ENCODE measurements around the gene ZNF32. TPM values are rescaled to one million over a fixed set of nuclear protein-coding genes. Genes with fewer than 3 reads are reported as not detected.
A peak's percentile ranks its signal among the peaks of the same experiment; 100 is the strongest.

ZNF32 gene
- total and polyA plus RNA-seq, 2 experiments from 2014 or later: 15.8 to 26.1 TPM

DNA sequence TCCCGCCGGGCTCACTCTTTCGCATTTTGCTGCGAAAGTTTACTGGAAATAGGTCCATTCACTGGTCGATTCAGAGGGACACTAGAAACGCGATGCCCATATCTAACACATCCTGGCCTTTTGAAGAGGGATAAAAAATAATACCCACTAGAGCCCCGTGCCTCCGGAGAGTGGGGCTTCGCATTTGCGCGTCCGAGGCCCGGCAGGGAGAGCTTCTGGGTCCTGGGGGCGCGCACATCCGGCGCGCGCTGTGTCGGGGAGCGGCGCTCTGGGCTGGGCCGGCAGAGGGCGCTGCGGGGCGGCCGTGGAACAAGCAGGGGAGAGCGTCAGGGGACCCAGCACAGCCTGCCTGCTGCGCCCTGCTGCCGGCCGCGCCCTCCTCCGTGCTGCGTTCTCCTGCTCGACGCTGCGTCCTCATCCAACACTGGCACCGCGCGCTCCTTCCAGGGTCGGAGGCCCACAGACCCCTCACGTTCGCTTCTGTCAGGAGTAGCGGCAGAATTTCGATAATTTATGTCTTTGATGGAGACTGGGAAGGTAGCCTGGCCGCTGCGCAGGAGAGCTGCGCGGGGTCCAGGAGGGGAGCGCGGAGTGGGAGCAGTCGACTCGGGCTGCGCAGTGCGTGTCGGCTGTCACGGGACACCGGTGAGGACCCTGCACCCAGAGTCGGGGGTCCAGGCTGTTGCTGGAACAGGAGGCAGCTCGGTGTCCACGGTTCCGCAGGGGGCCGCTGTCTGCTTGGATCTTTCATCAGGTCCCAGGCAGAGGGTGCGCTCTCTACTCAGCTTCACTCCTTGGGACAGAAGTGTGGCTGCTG is 41.5 kb upstream of the ZNF32 start (continued):
- TF ChIP-seq, protein P1, sequence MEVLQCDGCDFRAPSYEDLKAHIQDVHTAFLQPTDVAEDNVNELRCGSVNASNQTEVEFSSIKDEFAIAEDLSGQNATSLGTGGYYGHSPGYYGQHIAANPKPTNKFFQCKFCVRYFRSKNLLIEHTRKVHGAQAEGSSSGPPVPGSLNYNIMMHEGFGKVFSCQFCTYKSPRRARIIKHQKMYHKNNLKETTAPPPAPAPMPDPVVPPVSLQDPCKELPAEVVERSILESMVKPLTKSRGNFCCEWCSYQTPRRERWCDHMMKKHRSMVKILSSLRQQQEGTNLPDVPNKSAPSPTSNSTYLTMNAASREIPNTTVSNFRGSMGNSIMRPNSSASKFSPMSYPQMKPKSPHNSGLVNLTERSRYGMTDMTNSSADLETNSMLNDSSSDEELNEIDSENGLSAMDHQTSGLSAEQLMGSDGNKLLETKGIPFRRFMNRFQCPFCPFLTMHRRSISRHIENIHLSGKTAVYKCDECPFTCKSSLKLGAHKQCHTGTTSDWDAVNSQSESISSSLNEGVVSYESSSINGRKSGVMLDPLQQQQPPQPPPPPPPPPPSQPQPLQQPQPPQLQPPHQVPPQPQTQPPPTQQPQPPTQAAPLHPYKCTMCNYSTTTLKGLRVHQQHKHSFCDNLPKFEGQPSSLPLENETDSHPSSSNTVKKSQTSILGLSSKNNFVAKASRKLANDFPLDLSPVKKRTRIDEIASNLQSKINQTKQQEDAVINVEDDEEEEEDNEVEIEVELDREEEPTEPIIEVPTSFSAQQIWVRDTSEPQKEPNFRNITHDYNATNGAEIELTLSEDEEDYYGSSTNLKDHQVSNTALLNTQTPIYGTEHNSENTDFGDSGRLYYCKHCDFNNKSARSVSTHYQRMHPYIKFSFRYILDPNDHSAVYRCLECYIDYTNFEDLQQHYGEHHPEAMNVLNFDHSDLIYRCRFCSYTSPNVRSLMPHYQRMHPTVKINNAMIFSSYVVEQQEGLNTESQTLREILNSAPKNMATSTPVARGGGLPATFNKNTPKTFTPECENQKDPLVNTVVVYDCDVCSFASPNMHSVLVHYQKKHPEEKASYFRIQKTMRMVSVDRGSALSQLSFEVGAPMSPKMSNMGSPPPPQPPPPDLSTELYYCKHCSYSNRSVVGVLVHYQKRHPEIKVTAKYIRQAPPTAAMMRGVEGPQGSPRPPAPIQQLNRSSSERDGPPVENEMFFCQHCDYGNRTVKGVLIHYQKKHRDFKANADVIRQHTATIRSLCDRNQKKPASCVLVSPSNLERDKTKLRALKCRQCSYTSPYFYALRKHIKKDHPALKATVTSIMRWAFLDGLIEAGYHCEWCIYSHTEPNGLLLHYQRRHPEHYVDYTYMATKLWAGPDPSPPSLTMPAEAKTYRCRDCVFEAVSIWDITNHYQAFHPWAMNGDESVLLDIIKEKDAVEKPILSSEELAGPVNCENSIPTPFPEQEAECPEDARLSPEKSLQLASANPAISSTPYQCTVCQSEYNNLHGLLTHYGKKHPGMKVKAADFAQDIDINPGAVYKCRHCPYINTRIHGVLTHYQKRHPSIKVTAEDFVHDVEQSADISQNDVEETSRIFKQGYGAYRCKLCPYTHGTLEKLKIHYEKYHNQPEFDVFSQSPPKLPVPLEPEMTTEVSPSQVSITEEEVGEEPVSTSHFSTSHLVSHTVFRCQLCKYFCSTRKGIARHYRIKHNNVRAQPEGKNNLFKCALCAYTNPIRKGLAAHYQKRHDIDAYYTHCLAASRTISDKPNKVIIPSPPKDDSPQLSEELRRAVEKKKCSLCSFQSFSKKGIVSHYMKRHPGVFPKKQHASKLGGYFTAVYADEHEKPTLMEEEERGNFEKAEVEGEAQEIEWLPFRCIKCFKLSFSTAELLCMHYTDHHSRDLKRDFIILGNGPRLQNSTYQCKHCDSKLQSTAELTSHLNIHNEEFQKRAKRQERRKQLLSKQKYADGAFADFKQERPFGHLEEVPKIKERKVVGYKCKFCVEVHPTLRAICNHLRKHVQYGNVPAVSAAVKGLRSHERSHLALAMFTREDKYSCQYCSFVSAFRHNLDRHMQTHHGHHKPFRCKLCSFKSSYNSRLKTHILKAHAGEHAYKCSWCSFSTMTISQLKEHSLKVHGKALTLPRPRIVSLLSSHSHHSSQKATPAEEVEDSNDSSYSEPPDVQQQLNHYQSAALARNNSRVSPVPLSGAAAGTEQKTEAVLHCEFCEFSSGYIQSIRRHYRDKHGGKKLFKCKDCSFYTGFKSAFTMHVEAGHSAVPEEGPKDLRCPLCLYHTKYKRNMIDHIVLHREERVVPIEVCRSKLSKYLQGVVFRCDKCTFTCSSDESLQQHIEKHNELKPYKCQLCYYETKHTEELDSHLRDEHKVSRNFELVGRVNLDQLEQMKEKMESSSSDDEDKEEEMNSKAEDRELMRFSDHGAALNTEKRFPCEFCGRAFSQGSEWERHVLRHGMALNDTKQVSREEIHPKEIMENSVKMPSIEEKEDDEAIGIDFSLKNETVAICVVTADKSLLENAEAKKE (CRISPR knock-in tag; IDR thresholded peaks at IDR 0.05): no peak
- TF ChIP-seq CREB1 (CRISPR knock-in tag; IDR thresholded peaks at IDR 0.05; ENCODE audit: low read depth) (no peak), POLR2AphosphoS5 (IDR thresholded peaks at IDR 0.05; ENCODE audit: low read depth) (peak; percentile 28; the same call in 1 of the 2 replicates), EZH2 (IDR thresholded peaks at IDR 0.05; ENCODE audit: low read depth, unreplicated experiment) (peak; percentile 5), STAT1 (IDR thresholded peaks at IDR 0.05; ENCODE audit: unreplicated experiment) (no peak), NANOG (IDR thresholded peaks at IDR 0.05; ENCODE audit: borderline replicate concordance) (no peak), REST (IDR thresholded peaks at IDR 0.05; ENCODE audit: unreplicated experiment) (no peak), EZH2phosphoT487 (IDR thresholded peaks at IDR 0.05; ENCODE audit: unreplicated experiment) (no peak), ZNF114 (CRISPR knock-in tag; IDR thresholded peaks at IDR 0.05) (no peak)
